K562 (cell line): ENCODE results near the gene DAO. TPM values are rescaled to one million over a fixed set of nuclear protein-coding genes. Genes with fewer than 3 reads are reported as not detected.

Source experiments
- FOXJ2 ChIP-seq: fragments of 200-800 bp; sonication (Bioruptor generic); IDR thresholded peaks from 2 replicates; pipeline ENCODE4 v1.6.1; 2016; ENCODE audit warnings: missing genetic modification characterization, missing compliant biosample characterization
- GMEB1 ChIP-seq: fragments of 250-450 bp; sonication (Bioruptor Pico); IDR thresholded peaks from 2 replicates; pipeline ENCODE4 v1.4.0; 2020; ENCODE audit warnings: mild to moderate bottlenecking
- HDAC8 ChIP-seq: fragments of 450-650 bp; IDR thresholded peaks from 2 replicates; pipeline ENCODE4 v1.6.1; 2016; ENCODE audit warnings: mild to moderate bottlenecking, missing genetic modification characterization, moderate library complexity, missing compliant biosample characterization
- HOMEZ ChIP-seq: fragments of 250-450 bp; sonication (Bioruptor Pico); IDR thresholded peaks from 2 replicates; pipeline ENCODE4 v1.4.0; 2020; ENCODE audit warnings: mild to moderate bottlenecking, moderate library complexity
- THAP12 ChIP-seq: fragments of 250-450 bp; sonication (Bioruptor Pico); IDR thresholded peaks from 2 replicates; pipeline ENCODE4 v1.9.0; 2021; ENCODE audit warnings: mild to moderate bottlenecking, inconsistent platforms
- TRIM25 ChIP-seq: fragments of 450-650 bp; IDR thresholded peaks from 2 replicates; pipeline ENCODE4 v1.7.0; 2016; ENCODE audit warnings: borderline replicate concordance
- ZNF133 ChIP-seq: fragments of 250-450 bp; sonication (Bioruptor Pico); IDR thresholded peaks from 2 replicates; pipeline ENCODE4 v1.4.0; 2020; ENCODE audit warnings: mild to moderate bottlenecking
- ZNF384 ChIP-seq: IDR thresholded peaks from 2 replicates; pipeline ENCODE4 v1.6.1; 2012; ENCODE audit warnings: low read depth, low read length, improper control_type of control experiment
- ZNF407 ChIP-seq: fragments of 450-650 bp; IDR thresholded peaks from 2 replicates; pipeline ENCODE4 v1.6.1; 2016; ENCODE audit warnings: low read depth
- polyA plus RNA-seq, 8 experiments: library from polyadenylated mRNA; depleted of rRNA in 4 of 8; stranded (reverse) in 5 of 8; unstranded in 3 of 8; fragments of >200 nt; fragmentation: Nextera tagmentation in 2 of 8; fragmentation: Illumina TruSeq in 1 of 8; extraction: Ambion mirVana in 2 of 8; extraction: Trizol in 1 of 8; gene quantifications; 2 replicates each; pipeline versions ENCODE4 v1.2.1 to v1.2.3, GENCODE V29; 2011 to 2014; ENCODE audit warnings: inconsistent platforms in 1 of 8, missing spikeins in 1 of 8
- total RNA-seq, 7 experiments: library from RNA; depleted of rRNA in 6 of 7; stranded (reverse); fragments of >200 nt in 6 of 7; fragmentation: Illumina TruSeq in 2 of 7; extraction: Trizol in 2 of 7; gene quantifications; 2 replicates each; pipeline versions ENCODE4 v1.2.1 to v1.2.3, GENCODE V29; 2011 to 2021; ENCODE audit warnings: low replicate concordance in 1 of 7

DAO gene
- total and polyA plus RNA-seq, 9 of the 15 experiments (the other 6 are each of a cell fraction or from before 2014, with no cell fraction given), result not detected

GRCh38 chr12:108856428-108857157 lies 23.3 kb upstream of the DAO start (continued):
- TF ChIP-seq ZNF407 (no peak), FOXJ2 (tag) (no peak), HOMEZ (CRISPR knock-in tag) (no peak), HDAC8 (tag) (no peak), ZNF384 (no peak), THAP12 (CRISPR knock-in tag) (no peak), GMEB1 (CRISPR knock-in tag) (no peak), TRIM25 (no peak), ZNF133 (CRISPR knock-in tag) (no peak)
